GM19023 (cell line): ENCODE results near the gene CLPSL1.
A peak's percentile ranks its signal among the peaks of the same experiment; 100 is the strongest.
"Not testable (repeated sequence)": the region's sequence is repeated elsewhere in the genome, so short reads cannot be mapped to it uniquely, and the experiment has no call there.

Experiments
- ATAC-seq: cut with Tn5 transposase; IDR thresholded peaks from one replicate; pipeline ENCODE4 v1.9.1; 2021; ENCODE audit warnings: mild to moderate bottlenecking, moderate library complexity; ENCODE audit not compliant: unreplicated experiment

Gene CLPSL1

GRCh38 chr6:35780719-35781118 is at the start of gene CLPSL1:
CLPSL1 (plus strand) TSS chr6:35781019; CDS start chr6:35781111, 92 bp downstream.
- no peak for ATAC-seq

GRCh38 chr6:35731414-35731735 is 49.4 kb upstream of the CLPSL1 start:
- ATAC-seq = peak; percentile 48

- peak; percentile 50 for ATAC-seq
Observed at GRCh38 chr6:35731736-35732532, 48.9 kb upstream of the CLPSL1 start.

- ATAC-seq = no peak
Observed at GRCh38 chr6:35733633-35734032, 47.2 kb upstream of the CLPSL1 start.

- ATAC-seq = not testable (repeated sequence)
Observed at GRCh38 chr6:35734319-35734718, 46.5 kb upstream of the CLPSL1 start.

GRCh38 chr6:35735452-35735851 is 45.4 kb upstream of the CLPSL1 start:
- no peak for ATAC-seq

GRCh38 chr6:35736253-35736894 is 44.4 kb upstream of the CLPSL1 start:
- ATAC-seq = no peak

GRCh38 chr6:35736982-35737412 is 43.8 kb upstream of the CLPSL1 start, which contains the start of gene ARMC12:
ARMC12 (plus strand) TSS chr6:35737032; CDS start chr6:35737109, 77 bp downstream.
- no peak for ATAC-seq

GRCh38 chr6:35737413-35738211 is 43.2 kb upstream of the CLPSL1 start:
- no peak for ATAC-seq

- ATAC-seq = no peak
Observed at GRCh38 chr6:35739645-35740524, 40.9 kb upstream of the CLPSL1 start.

- ATAC-seq = no peak
Observed at GRCh38 chr6:35742842-35743241, 38.0 kb upstream of the CLPSL1 start.

GRCh38 chr6:35745509-35745908 is 35.3 kb upstream of the CLPSL1 start:
- ATAC-seq = no peak

- ATAC-seq = no peak
Observed at GRCh38 chr6:35746516-35746915, 34.3 kb upstream of the CLPSL1 start.

GRCh38 chr6:35747877-35748276 is 32.9 kb upstream of the CLPSL1 start:
- no peak for ATAC-seq

- ATAC-seq = no peak
Observed at GRCh38 chr6:35750557-35750956, 30.3 kb upstream of the CLPSL1 start.

- ATAC-seq = no peak
Observed at GRCh38 chr6:35751594-35751993, 29.2 kb upstream of the CLPSL1 start.

GRCh38 chr6:35752330-35752729 is 28.5 kb upstream of the CLPSL1 start:
- ATAC-seq = no peak

GRCh38 chr6:35754452-35755277 is 26.2 kb upstream of the CLPSL1 start:
- no peak for ATAC-seq

GRCh38 chr6:35755278-35755924 is 25.4 kb upstream of the CLPSL1 start:
- no peak for ATAC-seq
